A172 (cell line): ENCODE data around the gene PTH1R. TPM values are rescaled to one million over a fixed set of nuclear protein-coding genes. Genes with fewer than 3 reads are reported as not detected.

ENCODE experiments used
- DNase-seq: peaks from one replicate; pipeline ENCODE4 v3.0.0-alpha.2; 2015; ENCODE audit warnings: low spot score
- total RNA-seq: library from RNA; depleted of rRNA; stranded (reverse); fragments of >200 nt; shearing (Covaris generic); gene quantifications from 2 replicates; pipeline ENCODE4 v1.2.3, GENCODE V29; 2014; rRNA removed

PTH1R gene
- 2.8 and 4.9 TPM in 2 replicates for total RNA-seq

DNA sequence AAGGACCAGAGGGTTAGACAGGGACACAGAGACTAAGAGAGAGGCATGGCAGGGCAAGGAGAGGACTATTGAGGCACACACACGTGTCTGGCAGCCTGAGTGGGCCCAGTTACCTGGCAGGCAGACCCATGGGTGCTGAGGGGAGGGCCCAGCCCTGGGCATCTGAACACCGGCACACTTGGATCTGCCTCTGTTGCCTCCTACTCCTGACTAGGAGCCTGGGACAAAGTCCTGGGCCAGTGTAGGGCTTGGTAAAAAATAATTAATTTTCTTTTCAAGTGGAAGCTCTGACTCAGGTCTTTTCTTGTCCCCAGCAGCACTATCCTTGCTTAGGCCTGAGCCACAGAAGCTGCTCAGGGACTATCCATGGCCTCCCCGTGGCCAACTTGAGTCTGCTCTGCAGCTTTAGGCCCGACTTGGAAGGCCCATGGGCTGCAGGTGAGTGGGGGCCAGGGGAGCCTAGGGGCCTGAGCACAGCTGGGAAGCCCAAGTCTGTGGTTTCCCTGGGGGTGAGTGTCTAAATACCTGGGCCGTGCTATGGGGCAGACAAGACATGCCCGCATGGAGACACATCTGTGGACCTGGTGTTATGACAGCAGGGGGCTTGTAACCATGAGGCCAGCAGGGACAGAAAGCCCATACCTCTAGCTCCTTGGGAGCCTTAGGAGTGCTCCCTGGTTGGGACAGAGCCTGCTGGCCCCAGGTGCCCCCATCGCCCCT, at the start of gene PTH1R:
Gene PTH1R (plus strand): TSS at position 316 of the 720 bp plus-strand sequence. CDS start 5,839 bp downstream, outside the sequence.
- no peak for DNase-seq

- peak; percentile 8 for DNase-seq
Observed at GRCh38 chr3:46829699-46830208, 47.8 kb upstream of the PTH1R start.

DNA sequence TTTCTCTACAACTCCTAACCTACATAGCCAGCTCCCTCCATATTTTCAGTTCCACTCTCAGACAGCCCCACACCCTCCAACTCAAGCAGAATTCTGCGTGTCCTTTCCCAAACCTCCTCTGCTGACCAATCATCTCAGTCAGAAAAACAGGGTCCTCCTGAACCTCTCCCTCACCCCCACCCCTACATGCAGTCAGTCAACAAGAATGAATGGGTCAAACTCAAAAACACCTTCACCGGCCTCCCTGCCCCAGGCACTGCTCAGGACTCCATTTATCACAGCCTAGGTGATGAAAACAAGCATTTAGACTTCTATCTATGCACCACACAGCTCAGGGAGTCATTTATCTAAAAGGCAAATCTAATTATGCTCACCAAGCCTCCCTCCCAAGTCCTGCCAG, 46.7 kb upstream of the PTH1R start:
- DNase-seq = no peak

DNA sequence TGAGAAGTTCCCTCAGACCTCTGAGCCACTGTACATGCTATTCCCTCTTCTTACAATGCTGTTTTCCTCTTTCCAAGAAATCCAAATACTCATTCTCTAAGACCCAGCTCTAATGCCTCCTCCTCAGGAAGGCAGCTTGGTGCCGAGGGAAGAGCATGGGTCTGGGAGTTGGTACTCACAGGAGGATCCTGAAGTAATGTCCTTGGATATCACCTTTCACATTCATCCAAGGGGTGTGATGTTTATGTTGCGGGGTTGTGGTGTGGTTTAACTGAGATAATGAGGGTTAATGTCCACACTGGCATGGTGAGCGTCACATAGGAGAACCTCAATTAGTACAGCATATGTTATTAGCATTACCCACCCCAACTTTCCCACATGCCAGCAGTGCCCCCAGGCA, 46.2 kb upstream of the PTH1R start:
- no peak for DNase-seq

- DNase-seq = no peak
Observed at GRCh38 chr3:46831841-46832240, 45.7 kb upstream of the PTH1R start.

DNA sequence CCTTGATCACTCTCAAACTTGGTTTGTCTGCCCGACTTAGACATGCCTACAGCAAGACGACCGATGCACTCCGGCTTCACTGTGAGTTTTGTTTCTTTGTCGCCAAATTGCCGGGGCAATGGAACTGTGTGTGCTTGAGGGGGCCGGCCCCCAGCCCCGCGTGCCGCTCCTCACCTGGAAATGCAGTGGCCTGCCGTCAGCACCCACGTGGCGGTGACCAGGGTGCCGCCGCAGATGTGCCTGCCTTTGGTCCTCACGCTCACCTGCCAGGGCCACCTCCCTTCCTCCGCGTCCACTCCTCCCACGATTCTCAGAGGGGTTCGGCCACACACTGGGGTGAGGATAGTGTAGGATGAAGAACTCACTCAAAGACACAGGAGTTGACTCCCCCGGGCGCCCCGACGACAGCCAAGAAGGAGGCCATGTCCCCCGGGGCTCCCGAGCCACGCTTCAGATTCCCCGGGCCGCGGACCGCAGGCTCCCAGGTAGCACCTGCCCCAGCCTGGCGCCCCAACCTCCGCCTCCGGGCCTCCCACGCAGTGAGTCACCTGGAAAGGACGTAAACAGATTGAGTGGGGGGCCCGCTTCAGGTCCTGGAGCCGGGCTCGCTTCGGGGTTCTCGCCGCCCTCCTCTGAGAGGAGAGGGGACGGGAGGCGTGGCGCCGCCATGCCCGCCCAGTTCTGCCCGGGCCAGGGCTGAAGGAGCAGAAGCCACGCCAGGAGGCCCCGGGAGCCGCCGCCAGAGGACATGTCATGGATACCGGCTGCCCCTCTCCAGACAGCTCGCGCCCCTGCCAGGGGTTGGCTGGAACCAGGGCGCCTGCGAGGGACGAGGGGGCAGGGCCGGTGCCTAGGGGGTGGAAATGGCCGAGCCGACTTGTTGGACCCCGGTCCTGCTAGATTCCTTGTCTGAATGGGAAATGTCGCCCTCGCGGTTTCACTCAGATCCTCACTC, 43.9 kb upstream of the PTH1R start:
- no peak for DNase-seq

DNA sequence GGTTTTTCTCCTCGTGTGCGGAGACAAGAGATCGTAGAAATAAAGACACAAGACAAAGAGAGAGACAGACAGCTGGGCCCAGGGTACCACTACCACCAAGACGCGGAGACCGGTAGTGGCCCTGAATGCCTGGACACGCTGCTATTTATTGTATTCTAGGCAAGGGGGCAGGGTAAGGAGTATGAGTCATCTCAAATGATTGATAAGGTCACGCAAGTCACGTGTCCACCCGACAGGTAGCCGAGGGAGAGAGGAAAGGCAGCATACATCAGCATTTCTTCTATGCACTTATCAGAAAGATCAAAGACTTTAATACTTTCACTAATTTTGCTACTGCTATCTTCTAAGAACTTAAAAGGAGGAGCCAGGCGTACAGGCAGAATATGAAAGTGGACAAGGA, 42.5 kb upstream of the PTH1R start:
- no peak for DNase-seq

DNA sequence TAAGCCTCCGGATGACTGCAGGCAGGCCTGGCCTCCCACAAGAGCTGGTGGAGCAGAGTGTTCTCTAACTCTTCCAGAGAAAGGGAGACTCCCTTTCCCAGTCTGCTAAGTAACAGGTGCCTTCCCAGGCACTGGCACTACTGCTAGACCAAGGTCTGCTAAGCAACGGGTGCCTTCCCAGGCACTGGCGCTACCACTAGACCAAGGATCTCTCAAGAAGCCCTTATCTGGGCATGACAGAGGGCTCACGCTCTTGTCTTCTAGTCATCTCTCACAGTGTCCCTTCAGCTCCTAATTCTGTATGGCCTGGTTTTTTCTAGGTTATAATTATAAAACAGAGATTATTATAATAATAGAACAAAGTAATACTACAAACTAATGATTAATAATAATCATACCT, 42.0 kb upstream of the PTH1R start:
- no peak for DNase-seq

GRCh38 chr3:46838301-46838700, 39.2 kb upstream of the PTH1R start:
- no peak for DNase-seq

GRCh38 chr3:46840491-46840890, 37.0 kb upstream of the PTH1R start:
- no peak for DNase-seq

- no peak for DNase-seq
Observed at GRCh38 chr3:46843508-46843907, 34.0 kb upstream of the PTH1R start.

DNA sequence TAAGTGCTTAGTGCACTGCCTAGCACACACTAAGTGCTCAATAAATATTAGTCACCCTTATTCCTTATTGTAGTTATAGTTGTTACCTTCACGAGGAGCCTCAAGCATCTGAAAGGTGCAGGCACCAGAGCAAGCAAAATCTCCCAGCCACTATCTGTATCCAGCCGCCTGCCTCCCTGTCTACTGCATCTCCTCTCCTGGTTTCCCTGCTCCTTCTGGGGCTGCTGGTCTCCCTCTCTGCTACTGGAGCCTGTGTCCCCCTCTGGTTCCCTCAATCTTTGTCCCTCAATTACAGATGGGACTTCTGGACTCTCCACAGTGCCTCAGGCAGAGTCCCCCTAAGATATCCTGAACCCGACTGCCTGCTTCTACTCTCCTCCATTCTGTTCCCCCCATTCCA, 33.1 kb upstream of the PTH1R start:
- DNase-seq = no peak

- no peak for DNase-seq
Observed at GRCh38 chr3:46844881-46845312, 32.6 kb upstream of the PTH1R start.

DNA sequence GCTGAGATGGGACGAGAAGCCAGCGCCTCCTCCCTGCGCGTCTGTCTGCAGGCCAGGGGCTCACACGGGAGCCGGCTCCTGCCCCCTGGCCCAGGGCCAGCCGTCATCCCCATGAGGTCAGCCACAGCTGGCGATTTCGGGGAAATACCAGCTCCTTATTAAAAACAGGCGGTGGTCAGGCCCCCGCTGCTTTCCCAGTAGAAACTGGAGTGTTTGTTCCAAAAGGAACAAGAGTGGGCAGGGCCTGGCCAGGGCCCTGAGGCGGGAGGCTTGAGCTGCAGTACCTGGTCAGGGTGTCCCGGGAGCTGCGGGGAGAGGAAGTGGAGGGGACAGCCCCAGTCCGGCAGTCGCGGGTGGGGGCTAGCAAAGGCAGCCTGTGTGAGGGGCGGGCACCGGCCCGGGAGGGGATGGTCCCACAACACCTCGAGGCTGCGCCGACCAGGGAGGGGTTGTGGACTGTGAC, 32.1 kb upstream of the PTH1R start:
- DNase-seq = peak; percentile 53

DNA sequence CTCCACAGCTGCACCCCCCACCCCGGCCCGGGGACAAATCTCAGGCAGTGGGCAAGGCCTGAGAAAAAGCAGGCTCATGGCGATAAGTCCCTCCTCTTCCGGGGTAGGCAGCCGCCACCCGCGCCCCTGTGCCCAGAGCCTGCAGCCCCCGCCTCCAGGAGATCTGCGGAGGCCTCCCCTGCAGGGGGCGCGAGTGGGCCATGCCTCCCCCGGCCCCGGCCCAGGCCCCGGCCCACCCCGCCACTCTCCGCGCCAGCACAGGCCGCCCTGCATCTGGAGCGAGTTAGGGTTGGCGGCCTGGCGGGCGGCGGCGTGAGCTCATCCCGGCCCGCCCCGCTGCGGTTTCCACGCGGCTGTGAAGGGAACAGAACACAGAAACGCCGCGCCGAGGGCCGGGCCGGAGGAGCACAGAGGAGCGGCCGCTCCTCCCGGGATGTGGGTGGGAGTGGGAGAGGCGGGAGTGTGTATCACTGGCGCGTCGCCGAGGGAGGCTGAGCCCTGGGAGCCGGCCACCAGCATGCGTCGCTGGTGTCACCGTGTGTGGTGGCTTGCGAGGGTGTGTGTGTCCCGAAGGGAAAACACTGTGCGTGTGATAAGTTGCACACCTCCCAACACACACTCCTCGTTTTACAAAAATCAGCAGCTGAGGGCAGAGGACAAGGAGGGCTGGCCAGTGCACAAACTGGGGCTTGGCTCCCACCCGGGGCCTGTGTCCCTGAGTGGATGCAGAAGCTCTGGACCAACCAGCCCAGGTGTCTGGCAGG, 31.5 kb upstream of the PTH1R start:
- peak; percentile 47 for DNase-seq

DNA sequence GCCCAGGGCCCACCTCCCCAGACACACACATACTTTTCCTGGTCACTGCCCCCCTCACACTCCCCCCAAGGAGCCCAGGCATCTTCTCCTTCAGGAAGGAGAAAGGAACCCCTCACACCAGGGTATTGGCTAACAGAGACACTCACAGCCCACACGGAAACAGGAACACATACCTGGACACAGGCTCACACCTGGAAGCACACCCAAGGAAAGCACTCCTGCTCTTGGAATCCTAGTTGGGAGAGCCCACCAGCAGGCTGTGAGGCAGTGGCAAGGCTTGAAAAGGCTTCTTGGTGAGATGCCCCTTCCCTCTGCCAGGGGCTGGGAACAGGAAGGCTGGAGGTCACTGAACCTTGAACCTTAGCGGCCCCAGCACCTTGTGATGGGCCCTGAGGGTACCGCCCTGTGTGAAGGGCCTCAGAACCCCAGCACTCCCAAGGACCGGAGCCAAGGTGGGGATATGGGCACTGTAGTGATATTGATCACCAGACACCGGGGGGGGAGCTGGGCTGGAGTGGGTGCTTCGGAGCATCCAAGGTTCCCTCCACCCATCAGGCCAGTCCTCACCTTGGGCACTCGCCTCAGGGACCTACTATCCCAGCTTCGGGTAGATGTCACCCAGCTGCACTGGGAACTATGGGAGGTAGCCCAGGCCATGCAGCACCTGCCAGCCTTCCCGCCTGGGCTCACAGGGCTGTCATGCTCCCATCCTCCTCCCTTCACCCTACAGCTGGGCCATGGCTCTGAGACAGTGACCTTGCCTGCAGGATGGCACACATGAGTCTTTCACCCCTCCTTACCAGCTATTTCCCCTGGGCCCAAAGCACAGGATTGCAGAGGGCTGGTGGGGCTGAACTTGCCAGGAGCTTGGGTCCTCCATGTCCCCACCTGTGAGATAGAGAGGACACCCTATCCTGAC, 30.6 kb upstream of the PTH1R start:
- no peak for DNase-seq

DNA sequence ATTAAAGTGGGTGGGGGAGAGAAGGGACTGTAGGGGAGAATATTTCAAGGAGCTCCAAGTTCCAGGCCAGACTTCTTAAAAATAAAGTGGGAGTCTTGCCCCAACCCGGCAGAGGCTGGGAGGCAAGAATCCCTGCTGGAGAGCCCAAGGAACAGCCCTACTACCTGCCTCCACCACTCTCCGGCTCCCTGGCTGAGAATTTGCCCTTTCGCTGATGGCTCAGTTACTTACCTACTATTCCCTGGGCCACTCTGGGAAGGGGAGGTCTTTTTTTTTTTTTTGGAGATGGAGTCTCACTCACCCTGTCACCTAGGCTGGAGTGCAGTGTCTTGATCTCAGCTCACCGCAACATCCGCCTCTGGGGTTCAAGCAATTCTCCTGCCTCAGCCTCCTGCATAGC, 29.8 kb upstream of the PTH1R start:
- no peak for DNase-seq

DNA sequence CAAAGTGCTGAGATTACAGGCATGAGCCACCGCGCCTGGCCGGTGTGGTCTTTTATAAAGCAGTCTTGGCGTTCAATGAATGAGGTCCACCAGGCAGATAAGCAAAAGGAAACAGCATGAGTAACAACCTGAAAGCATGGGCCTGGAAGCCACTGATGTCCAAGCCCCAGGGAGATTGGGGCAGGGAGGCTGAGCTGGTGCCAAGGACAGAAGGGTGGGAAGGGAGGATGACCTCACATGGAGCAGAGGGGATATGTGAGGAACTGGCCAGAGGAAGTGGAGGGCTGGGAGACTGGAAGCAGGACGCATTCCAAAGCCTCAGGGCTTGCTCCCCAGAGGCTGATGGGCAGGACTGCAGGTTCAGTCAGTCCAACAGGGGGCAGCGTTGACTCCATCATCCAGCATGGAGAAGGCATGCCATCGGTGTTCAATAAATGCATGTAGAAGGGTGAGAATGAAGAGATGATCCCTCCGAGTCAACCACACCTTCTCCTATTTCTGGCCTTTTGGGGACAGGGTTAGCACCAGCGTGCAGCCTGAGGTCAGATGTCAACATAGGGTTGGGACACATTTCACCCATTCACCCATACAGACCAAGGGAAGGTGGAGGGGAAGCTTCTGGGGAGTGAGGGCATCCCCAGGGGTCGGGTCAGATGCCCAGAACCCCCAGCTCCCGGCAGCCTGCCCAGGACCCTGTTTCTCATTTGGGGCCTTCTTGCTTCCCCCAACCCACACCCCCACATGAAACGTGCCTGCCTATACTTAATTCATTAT, 29.1 kb upstream of the PTH1R start:
- DNase-seq = peak; percentile 43

GRCh38 chr3:46849045-46849631, 28.4 kb upstream of the PTH1R start:
- no peak for DNase-seq
